ENCODE data around the gene RASL10A. TPM values are rescaled to one million over a fixed set of nuclear protein-coding genes. Genes with fewer than 3 reads are reported as not detected.

The RASL10A gene
- total and polyA plus RNA-seq, 9 of the 15 experiments (the other 6 are each of a cell fraction or from before 2014, with no cell fraction given): 0.17 to 1.2 (median 0.45) TPM; not detected in 3

DNA sequence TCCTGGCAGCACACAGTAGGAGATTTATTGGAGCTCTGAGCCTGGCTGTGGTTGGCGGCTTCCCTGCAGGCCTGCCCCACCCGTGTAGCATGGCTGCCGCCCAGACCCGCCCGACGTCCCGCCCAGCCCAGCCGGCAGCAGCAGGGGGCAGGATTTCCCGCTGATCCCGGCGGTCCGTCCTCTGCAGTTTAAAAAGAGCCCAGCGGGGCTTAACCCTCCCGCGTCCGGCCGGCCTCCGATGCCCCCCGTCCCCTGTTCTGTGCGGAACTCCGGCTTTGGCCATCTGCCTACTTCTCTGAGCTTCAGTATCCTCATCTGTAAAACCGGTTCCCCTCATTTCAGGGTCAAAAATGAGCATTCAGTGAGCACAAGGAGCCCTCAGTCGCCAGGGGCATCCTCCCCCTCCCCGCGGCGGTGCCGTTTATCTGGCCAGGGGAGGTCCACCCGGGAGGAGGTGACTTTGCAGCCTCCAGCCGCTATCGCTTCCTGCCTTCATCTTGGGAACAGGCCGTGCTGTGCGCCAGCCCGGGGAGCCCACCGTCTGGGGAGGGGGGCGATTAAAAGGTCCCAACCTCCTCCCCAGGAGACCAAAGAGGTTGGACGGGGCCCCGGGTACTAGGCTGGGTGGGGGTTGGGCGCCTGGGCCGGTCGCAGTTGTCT lies 9.2 kb downstream of the RASL10A start, which contains the start of gene GAS2L1 (continued):
- TF ChIP-seq NFYB (IDR thresholded peaks at IDR 0.05; ENCODE audit: extremely low read depth, insufficient read length) (no peak), HMGXB4 (CRISPR knock-in tag; IDR thresholded peaks at IDR 0.05) (no peak), ZNF175 (CRISPR knock-in tag; IDR thresholded peaks at IDR 0.05; ENCODE audit: low read depth) (no peak), POLR2AphosphoS5 (IDR thresholded peaks at IDR 0.05; ENCODE audit: control insufficient read depth, insufficient read depth, low read depth, low read length) (peak; percentile 37; the same call in 1 of the 2 replicates), ZFP30 (CRISPR knock-in tag; IDR thresholded peaks at IDR 0.05; ENCODE audit: borderline replicate concordance) (no peak), NRF1 (conservative IDR thresholded peaks at IDR 0.05 in 1 of 2, IDR thresholded peaks at IDR 0.05 in 1 of 2) (peak in 1 of 2 experiments; percentile 30; a peak in 1 of 4 replicates), ZNF444 (CRISPR knock-in tag; IDR thresholded peaks at IDR 0.05) (no peak), RBM14 (IDR thresholded peaks at IDR 0.05; ENCODE audit: borderline replicate concordance, insufficient read depth, low read depth, low read length) (no peak), TFAP4 (CRISPR knock-in tag; IDR thresholded peaks at IDR 0.05; ENCODE audit: borderline replicate concordance) (peak; percentile 87), ELK3 (CRISPR knock-in tag; IDR thresholded peaks at IDR 0.05) (no peak), MGA (IDR thresholded peaks at IDR 0.05) (peak; percentile 44; the same call in 1 of the 2 replicates)

Data from K562 (cell line).